22Rv1 (cell line): ENCODE measurements around the gene IL22RA2.

ENCODE experiments used
- H3K27ac ChIP-seq: fragments of 450-650 bp; 2 replicates; pipeline ENCODE4 v1.5.1; 2017
- CTCF ChIP-seq: fragments of 450-650 bp; IDR thresholded peaks from 2 replicates; pipeline ENCODE4 v1.5.1; 2017; ENCODE audit warnings: mild to moderate bottlenecking
- ZFX ChIP-seq: fragments of 450-650 bp; IDR thresholded peaks from 2 replicates; pipeline ENCODE4 v1.6.1; 2017; ENCODE audit warnings: antibody characterized with exemption, borderline replicate concordance

IL22RA2 gene

GRCh38 chr6:137171824-137172733 lies 1.4 kb downstream of the IL22RA2 start:
- H3K27ac ChIP-seq: no peak overlapping the region
- TF ChIP-seq CTCF (no peak), ZFX (no peak)

DNA sequence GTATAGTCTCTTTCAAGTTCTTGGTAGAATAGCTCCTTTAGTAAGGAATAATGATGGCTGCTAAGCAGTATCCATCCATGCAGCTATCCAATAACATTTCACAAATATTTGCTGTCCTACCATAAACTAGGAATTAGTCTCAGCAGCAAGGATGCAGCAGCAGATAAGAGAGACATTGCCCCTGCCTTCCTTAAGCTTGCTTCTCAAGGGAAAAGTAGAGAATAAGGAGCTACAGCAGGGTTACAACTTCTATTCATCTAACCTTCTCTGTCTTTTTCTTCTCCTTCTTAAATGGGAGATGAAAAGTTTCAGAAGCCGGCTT lies 2.4 kb downstream of the IL22RA2 start:
- H3K27ac ChIP-seq: no peak overlapping the region
- no peak for TF ChIP-seq CTCF
- no peak for TF ChIP-seq ZFX

DNA sequence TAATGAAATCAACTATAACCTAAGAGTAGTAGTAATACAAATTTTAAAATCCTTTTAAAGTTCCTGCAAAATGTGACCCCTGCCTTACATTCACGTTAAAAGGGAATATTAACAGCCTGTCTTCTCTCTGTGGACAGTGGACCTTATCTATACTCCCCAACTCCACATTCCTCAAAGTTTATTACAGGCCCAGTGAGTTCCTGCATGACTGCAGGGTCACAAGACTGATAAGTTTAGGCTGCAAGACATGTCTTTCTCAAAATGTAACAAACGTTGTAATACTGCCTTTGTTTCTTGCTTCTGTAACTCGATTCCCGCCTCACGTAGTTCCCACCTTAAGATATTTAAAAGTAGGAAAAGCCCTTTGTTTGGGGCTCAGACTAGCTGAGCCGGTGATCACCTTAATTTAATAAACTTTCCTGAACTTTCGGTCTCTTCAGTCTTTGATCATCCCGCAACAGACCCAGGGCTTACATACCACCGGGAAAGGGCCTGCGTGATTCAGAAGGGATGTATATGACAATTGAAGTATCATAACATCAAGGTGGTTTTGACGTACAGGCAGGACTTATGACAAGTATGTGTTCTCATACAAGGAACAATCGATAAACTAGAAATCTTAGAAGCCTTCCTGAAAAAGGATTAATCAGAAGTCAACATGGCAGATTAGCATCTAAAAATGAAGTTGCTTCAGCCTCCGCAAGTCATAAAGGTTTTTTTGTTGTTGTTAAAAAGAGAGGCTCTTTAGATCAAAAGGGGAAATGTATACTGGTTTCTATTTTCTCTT lies 3.0 kb downstream of the IL22RA2 start:
- H3K27ac ChIP-seq: no peak overlapping the region
- no peak for TF ChIP-seq CTCF
- TF ChIP-seq ZFX: no peak

DNA sequence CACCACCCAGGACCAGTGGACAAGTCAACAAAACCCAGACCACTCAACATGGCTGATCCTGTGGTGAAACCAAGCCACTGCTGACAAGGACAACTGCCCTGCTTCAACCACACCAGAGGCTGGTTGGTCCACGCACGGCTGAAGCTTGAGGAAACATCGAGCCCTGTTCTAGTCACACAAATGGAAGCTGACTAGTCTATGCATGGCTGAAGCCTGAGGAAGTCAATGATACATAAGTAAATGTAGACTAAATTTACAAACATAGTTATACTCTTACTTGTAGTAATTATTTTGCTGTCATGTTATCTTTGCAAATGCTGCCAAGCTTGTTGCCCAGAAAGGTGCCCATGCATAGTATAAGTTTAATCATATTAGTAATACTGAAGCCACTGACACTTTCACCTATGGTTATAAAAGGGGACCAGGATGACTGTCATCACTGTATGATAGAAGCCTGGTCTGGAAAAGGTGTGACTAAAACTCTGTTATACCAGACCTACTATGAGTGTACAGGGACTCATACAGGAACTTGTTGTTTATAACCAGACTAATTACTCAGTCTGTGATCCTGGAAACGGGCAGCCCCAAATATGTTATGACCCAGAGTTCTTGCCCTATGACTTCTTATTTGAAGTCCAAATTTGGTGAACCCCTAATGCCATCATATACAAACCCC lies 5.6 kb downstream of the IL22RA2 start:
- no peak overlapping the region for H3K27ac ChIP-seq
- no peak for TF ChIP-seq CTCF
- no peak for TF ChIP-seq ZFX

- H3K27ac ChIP-seq: no peak overlapping the region
- TF ChIP-seq CTCF: peak; percentile 24; the same call in 1 of the 2 replicates
- TF ChIP-seq ZFX: no peak
Measured at GRCh38 chr6:137166247-137167098, 7.0 kb downstream of the IL22RA2 start.

DNA sequence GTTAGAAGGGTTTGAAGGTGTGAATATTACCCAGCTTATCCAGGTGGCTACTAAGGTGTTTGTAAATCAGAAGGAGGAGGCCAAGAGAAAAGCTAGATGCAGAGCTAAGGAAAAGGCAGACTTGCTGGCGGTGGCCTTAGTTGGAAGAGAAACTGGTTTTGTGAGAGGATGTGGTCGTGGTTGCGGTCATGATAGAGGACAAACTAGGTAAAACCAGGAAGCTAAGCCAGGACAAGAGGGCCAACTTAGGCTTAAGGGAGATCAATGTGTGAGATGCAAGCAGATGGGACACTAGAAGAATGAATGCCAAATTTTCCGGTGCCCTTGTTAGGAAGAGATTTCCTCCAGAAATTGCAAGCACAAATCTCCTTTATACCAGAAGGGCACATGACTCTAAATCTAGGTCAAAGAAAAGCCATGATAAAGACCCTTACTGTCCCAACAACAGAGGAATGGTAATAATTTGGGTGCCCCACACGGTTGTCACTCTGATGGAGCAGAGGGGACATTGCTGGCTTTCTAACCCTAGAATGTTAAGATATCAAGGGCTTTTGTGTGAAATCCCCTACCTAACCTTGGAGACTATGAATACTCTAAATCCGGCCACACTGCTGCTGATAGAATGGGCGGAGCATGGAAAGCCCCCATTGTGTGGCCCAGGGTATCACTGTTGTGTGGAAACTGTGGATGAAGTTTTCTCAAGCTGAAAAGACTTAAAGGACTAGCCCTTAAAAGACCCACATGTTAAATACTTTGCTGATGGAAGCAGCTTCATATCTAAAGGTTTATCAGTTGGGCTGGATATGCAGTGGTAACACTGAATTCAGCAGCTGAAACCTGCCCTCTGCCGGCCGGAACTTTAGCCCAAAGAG lies 7.8 kb downstream of the IL22RA2 start:
- TF ChIP-seq ZFX (no peak), CTCF (peak; percentile 71)
- H3K27ac ChIP-seq: no peak overlapping the region
